GM12891 (cell line): ENCODE measurements around the gene GNG2.

Experiments used
- POLR2A ChIP-seq: IDR thresholded peaks from 2 replicates; pipeline ENCODE4 v1.6.1; 2011; ENCODE audit warnings: low read depth, low read length, control low read depth
- POLR2AphosphoS5 ChIP-seq: IDR thresholded peaks from 2 replicates; pipeline ENCODE4 v1.6.1; 2011; ENCODE audit warnings: low read depth, low read length, control low read depth
- TAF1 ChIP-seq: IDR thresholded peaks from 2 replicates; pipeline ENCODE4 v1.6.1; 2011; ENCODE audit warnings: low read depth, low read length, control low read depth

GRCh38 chr14:51849097-51849496, 11.3 kb upstream of the GNG2 start:
- no peak for TF ChIP-seq POLR2AphosphoS5
- TF ChIP-seq POLR2A = no peak
- no peak for TF ChIP-seq TAF1
